ENCODE data around the gene ST8SIA1.

The ST8SIA1 gene

DNA sequence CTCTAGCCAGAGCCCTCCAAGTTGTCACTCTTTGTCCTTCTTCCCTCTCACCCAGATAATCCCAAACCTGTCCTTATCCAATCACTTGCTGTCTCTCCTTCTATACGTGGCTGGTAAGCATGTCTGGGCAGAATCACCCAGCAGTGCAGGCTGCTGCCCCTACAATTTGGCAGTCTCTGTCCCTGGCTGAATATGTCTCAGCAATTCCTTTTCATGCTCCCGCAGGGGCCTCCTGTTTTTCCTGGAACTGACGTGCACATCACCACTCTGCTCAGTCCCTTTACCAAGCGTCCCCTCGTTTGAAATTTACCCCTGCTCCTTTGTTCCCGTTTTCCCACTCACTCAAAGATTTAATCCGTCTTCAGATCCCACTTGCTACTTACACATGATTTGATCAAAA lies 80.0 kb downstream of the ST8SIA1 start:
- no peak for TF ChIP-seq CTCF (IDR thresholded peaks at IDR 0.05)

DNA sequence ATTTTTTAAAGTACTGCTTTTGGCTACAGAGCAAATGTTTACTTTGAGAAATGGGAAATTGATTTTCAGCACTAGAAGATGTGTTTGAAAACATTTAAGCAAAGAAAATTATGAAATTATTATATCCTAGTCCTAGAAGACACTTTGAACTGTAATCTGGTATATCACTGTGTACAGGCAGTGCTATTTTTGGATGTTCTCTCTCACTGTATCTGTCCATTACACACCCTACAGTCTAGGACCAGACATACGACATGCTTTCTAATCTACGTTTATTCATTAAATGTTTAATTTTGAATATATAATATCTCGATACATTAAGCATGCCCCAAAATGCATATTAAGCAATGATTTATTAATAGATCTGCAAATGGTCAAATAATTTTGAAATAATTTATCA lies 82.5 kb downstream of the ST8SIA1 start:
- TF ChIP-seq CTCF (IDR thresholded peaks at IDR 0.05): no peak

DNA sequence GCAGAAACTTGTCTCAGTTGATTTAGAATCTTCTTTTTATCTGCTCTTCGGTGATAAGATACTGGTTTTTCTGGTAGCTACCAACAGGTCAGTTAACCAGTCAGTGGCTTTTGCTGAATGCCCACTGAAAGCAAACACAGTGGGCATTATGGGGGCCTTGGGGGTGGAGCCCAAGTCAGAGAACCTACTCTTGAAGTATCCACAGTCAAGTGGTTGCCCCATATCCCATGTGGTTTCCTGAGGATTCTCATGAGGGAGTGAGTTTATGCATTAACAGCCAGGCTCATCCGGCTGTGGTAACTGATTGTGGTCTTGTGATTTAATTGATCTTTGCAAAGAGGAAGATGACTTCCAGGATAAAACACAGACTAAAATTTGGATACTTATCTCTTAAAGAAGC lies 83.7 kb downstream of the ST8SIA1 start:
- no peak for TF ChIP-seq CTCF (IDR thresholded peaks at IDR 0.05)

DNA sequence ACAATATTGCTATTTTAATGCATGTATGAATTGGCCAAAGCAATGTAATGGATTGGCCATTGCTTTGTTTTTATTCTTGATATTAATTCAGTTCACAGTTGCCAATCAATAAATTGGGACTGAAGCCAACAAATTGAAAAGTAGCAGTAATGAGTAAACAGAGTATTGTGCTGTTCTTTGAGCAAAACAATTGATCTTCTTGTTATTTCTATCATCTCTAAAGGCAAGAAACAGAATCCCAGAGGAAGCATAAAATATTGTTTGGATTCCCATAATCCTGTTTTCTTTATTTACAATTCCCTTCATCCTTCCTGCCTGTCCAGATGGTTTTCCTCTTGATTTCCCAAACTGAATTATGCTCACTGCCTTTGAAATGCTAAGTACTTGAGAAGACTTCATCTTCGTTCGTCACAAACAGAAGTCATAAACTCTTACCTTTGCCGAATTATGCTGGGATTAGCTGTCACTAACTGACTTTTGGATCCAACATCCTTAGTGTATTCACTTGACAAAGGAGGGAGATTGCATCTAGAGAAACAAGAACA lies 85.9 kb downstream of the ST8SIA1 start:
- TF ChIP-seq CTCF (IDR thresholded peaks at IDR 0.05): no peak

- no peak for TF ChIP-seq CTCF (IDR thresholded peaks at IDR 0.05)
Measured at GRCh38 chr12:22248121-22248520, 86.4 kb downstream of the ST8SIA1 start.

- TF ChIP-seq CTCF (IDR thresholded peaks at IDR 0.05): no peak
Measured at GRCh38 chr12:22246217-22246846, 88.2 kb downstream of the ST8SIA1 start.

GRCh38 chr12:22242726-22243125 lies 91.8 kb downstream of the ST8SIA1 start:
- no peak for TF ChIP-seq CTCF (IDR thresholded peaks at IDR 0.05)

DNA sequence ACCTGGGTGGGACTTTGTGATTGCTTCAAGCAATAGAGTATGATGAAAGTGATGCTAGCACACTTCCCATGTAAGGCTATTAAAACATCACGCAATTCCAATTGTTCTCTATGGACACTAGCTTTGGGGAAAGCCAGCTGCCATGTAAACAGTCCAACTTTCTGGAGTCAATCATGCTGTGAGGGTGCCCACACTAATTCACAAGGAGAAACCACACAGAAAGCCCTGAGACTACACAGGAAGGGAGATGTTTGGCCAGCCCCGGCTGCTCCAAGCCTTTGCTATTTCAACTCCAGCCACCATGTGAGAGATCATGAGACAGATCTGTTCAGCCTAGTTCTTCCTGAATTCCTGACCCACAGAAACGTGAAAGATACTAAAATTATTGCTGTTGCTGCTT lies 96.3 kb downstream of the ST8SIA1 start:
- TF ChIP-seq CTCF (IDR thresholded peaks at IDR 0.05): no peak
